IMR-90 (cell line): Measurements from ENCODE around the gene QDPR. TPM values are rescaled to one million over a fixed set of nuclear protein-coding genes. Genes with fewer than 3 reads are reported as not detected.

Experiments used
- ATAC-seq: fragments of 200-7000 bp; cut with Tn5 transposase; 2 replicates; pipeline ENCODE4 v1.9.1; 2020; ENCODE audit warnings: low read depth, mild to moderate bottlenecking, moderate library complexity
- BruUV-seq: library from RNA; stranded (reverse); fragments of 400-500 nt; replicated peaks from 2 replicates; lab custom pipeline; 2021; lab: Mats Ljungman, UMichigan
- CTCF ChIA-PET: fragments of 300-600 bp; formaldehyde crosslinking; extraction: SDS; loops from one replicate; lab custom pipeline; 2021; ENCODE audit warnings: antibody characterized with exemption; lab: Yijun Ruan, JAX
- POLR2A ChIA-PET: fragments of 300-600 bp; sonication (Branson Sonifier 250); formaldehyde crosslinking; loops from one replicate; lab custom pipeline; 2022; ENCODE audit warnings: antibody characterized with exemption; ENCODE audit not compliant: unreplicated experiment; lab: Charles Lee
- DNase-seq: peaks from one replicate; pipeline ENCODE4 v3.0.0; 2013
- H2AFZ ChIP-seq: replicated peaks from 2 replicates; pipeline ENCODE3; 2013; ENCODE audit warnings: low read length, mild to moderate bottlenecking; ENCODE audit not compliant: poor library complexity
- H2AK5ac ChIP-seq: 2 replicates; pipeline ENCODE4 v1.6.1; 2013; ENCODE audit warnings: low read depth, low read length, inconsistent platforms
- H2AK9ac ChIP-seq: replicated peaks from 2 replicates; pipeline ENCODE3; 2013; ENCODE audit warnings: mild to moderate bottlenecking, low read depth, low read length, moderate library complexity; ENCODE audit not compliant: poor library complexity
- H2BK120ac ChIP-seq: 2 replicates; pipeline ENCODE4 v1.6.1; 2013; ENCODE audit warnings: low read depth, low read length, inconsistent platforms
- H2BK15ac ChIP-seq: 3 replicates; pipeline ENCODE4 v1.6.1; 2013; ENCODE audit warnings: low read depth, low read length, inconsistent platforms
- H2BK20ac ChIP-seq: 2 replicates; pipeline ENCODE4 v1.6.1; 2013; ENCODE audit warnings: low read depth, mild to moderate bottlenecking, inconsistent platforms, low read length, moderate library complexity
- H2BK5ac ChIP-seq: 2 replicates; pipeline ENCODE4 v1.6.1; 2013; ENCODE audit warnings: mild to moderate bottlenecking, low read depth, low read length, inconsistent platforms; ENCODE audit not compliant: poor library complexity, severe bottlenecking
- H3K14ac ChIP-seq: replicated peaks from 2 replicates; pipeline ENCODE4 v1.6.1; 2013; ENCODE audit warnings: low read depth, low read length, inconsistent platforms
- H3K18ac ChIP-seq: 2 replicates; pipeline ENCODE4 v1.6.1; 2013; ENCODE audit warnings: low read depth, low read length, control low read depth
- H3K23ac ChIP-seq: 2 replicates; pipeline ENCODE4 v1.6.1; 2013; ENCODE audit warnings: low read depth, low read length, inconsistent platforms
- H3K27ac ChIP-seq: 2 replicates; pipeline ENCODE4 v1.5.1; 2013; ENCODE audit warnings: mild to moderate bottlenecking, control low read depth, low read length; ENCODE audit not compliant: insufficient read depth
- H3K27me3 ChIP-seq: 2 replicates; pipeline ENCODE4 v1.6.1; 2013; ENCODE audit warnings: low read length; ENCODE audit not compliant: control insufficient read depth, insufficient read depth
- H3K36me3 ChIP-seq: 2 replicates; pipeline ENCODE4 v1.6.1; 2013; ENCODE audit warnings: low read length, mixed read lengths; ENCODE audit not compliant: control insufficient read depth, insufficient read depth
- H3K4ac ChIP-seq: 2 replicates; pipeline ENCODE4 v1.6.1; 2013; ENCODE audit warnings: low read depth, low read length, inconsistent platforms
- H3K4me1 ChIP-seq: 2 replicates; pipeline ENCODE4 v1.6.1; 2013; ENCODE audit warnings: low read length, mixed read lengths; ENCODE audit not compliant: control insufficient read depth, insufficient read depth
- H3K4me2 ChIP-seq: 2 replicates; pipeline ENCODE4 v1.6.1; 2013; ENCODE audit warnings: low read depth, mild to moderate bottlenecking, control low read depth, low read length, moderate library complexity
- H3K4me3 ChIP-seq: 2 replicates; pipeline ENCODE4 v1.5.1; 2013; ENCODE audit warnings: low read depth, mild to moderate bottlenecking, control low read depth, low read length, moderate library complexity; ENCODE audit not compliant: insufficient read depth
- H3K56ac ChIP-seq: 2 replicates; pipeline ENCODE4 v1.6.1; 2013; ENCODE audit warnings: low read length, inconsistent platforms; ENCODE audit not compliant: insufficient read depth; ENCODE audit errors: extremely low read depth
- H3K79me1 ChIP-seq, 2 experiments: 2 replicates each; pipeline ENCODE4 v1.6.1; 2013; ENCODE audit warnings: low read length in 2 of 2, inconsistent platforms in 1 of 2, low read depth in 1 of 2
- H3K9ac ChIP-seq: 2 replicates; pipeline ENCODE4 v1.6.1; 2013; ENCODE audit warnings: low read depth, low read length, control low read depth
- H3K9me1 ChIP-seq: 2 replicates; pipeline ENCODE4 v1.6.1; 2013; ENCODE audit warnings: low read length, inconsistent platforms; ENCODE audit not compliant: insufficient read depth
- H3K9me3 ChIP-seq: 2 replicates; pipeline ENCODE4 v1.6.1; 2013; ENCODE audit warnings: low read length; ENCODE audit not compliant: control insufficient read depth, insufficient read depth
- H4K20me1 ChIP-seq: 2 replicates; pipeline ENCODE4 v1.6.1; 2013; ENCODE audit warnings: low read length, inconsistent platforms; ENCODE audit not compliant: insufficient read depth
- H4K5ac ChIP-seq: 2 replicates; pipeline ENCODE4 v1.6.1; 2013; ENCODE audit warnings: mild to moderate bottlenecking, low read depth, low read length, control low read depth
- H4K8ac ChIP-seq, 2 experiments: 2 replicates each; pipeline ENCODE4 v1.6.1; 2013; ENCODE audit warnings: low read depth in 2 of 2, low read length in 2 of 2, control low read depth in 1 of 2, inconsistent platforms in 1 of 2
- H4K91ac ChIP-seq: 2 replicates; pipeline ENCODE4 v1.6.1; 2013; ENCODE audit warnings: low read depth, low read length, inconsistent platforms; ENCODE audit not compliant: insufficient read depth
- BHLHE40 ChIP-seq: fragments of 150-350 bp; IDR thresholded peaks from 2 replicates; pipeline ENCODE4 v1.6.1; 2016; ENCODE audit warnings: mild to moderate bottlenecking, low read depth, low read length
- CHD1 ChIP-seq: IDR thresholded peaks from 2 replicates; pipeline ENCODE4 v1.6.1; 2012; ENCODE audit warnings: low read depth, low read length, improper control_type of control experiment
- ELK1 ChIP-seq: fragments of 150-350 bp; IDR thresholded peaks from 2 replicates; pipeline ENCODE4 v1.6.1; 2016; ENCODE audit warnings: low read depth, mild to moderate bottlenecking, low read length, moderate library complexity, borderline replicate concordance
- FOS ChIP-seq: fragments of 150-350 bp; IDR thresholded peaks from 2 replicates; pipeline ENCODE4 v1.6.1; 2016; ENCODE audit warnings: low read depth, low read length
- MAZ ChIP-seq: IDR thresholded peaks from 2 replicates; pipeline ENCODE4 v1.6.1; 2012; ENCODE audit warnings: low read depth, mild to moderate bottlenecking, low read length, improper control_type of control experiment, moderate library complexity, borderline replicate concordance
- RAD21 ChIP-seq: IDR thresholded peaks from 2 replicates; pipeline ENCODE4 v1.6.1; 2012; ENCODE audit warnings: low read length, improper control_type of control experiment
- RCOR1 ChIP-seq: IDR thresholded peaks from 2 replicates; pipeline ENCODE4 v1.6.1; 2012; ENCODE audit warnings: mild to moderate bottlenecking, low read length, improper control_type of control experiment; ENCODE audit not compliant: insufficient replicate concordance
- RFX5 ChIP-seq: IDR thresholded peaks from 2 replicates; pipeline ENCODE4 v1.8.0; 2012; ENCODE audit warnings: low read depth, mild to moderate bottlenecking, low read length, moderate library complexity
- WGBS, 2 experiments: methylation state at CpG; one replicate each; pipeline versions ENCODE4 v1.1.5 to v1.1.7; 2013; ENCODE audit warnings: missing lambda C conversion rate in 2 of 2; ENCODE audit not compliant: insufficient read length in 1 of 2; ENCODE audit errors: extremely low coverage in 2 of 2; 5-methylcytosine and 5-hydroxymethylcytosine counted together
- dilution Hi-C: fragments of 300-500 bp; cut with HindIII; formaldehyde crosslinking; loops from one replicate; pipeline ENCODE4 v1.14.3; 2018; ENCODE audit warnings: low sequenced_read_pairs; ENCODE audit not compliant: unreplicated experiment
- in situ Hi-C: fragments of 300-500 bp; cut with MboI; formaldehyde crosslinking; loops from 3 replicates; pipeline ENCODE4 v1.14.3; 2019; ENCODE audit warnings: low sequenced_read_pairs, inconsistent platforms, mixed read lengths
- intact Hi-C: fragments of 100-400 bp; cut with micrococcal nuclease; formaldehyde crosslinking; loops from 2 replicates; pipeline ENCODE4 v1.10.0; 2022
- polyA plus RNA-seq, 3 experiments: library from polyadenylated mRNA; depleted of rRNA; stranded (reverse); fragments of >200 nt; gene quantifications; 2 replicates each; pipeline ENCODE4 v1.2.3, GENCODE V29; 2012; ENCODE audit warnings: low replicate concordance in 1 of 3
- total RNA-seq: library from RNA; depleted of rRNA; stranded (reverse); fragments of >200 nt; gene quantifications from 2 replicates; pipeline ENCODE4 v1.2.3, GENCODE V29; 2012

QDPR gene
- total and polyA plus RNA-seq, 2 of the 4 experiments (the other 2 are of a cell fraction), result 10.4 to 31.1 TPM

DNA sequence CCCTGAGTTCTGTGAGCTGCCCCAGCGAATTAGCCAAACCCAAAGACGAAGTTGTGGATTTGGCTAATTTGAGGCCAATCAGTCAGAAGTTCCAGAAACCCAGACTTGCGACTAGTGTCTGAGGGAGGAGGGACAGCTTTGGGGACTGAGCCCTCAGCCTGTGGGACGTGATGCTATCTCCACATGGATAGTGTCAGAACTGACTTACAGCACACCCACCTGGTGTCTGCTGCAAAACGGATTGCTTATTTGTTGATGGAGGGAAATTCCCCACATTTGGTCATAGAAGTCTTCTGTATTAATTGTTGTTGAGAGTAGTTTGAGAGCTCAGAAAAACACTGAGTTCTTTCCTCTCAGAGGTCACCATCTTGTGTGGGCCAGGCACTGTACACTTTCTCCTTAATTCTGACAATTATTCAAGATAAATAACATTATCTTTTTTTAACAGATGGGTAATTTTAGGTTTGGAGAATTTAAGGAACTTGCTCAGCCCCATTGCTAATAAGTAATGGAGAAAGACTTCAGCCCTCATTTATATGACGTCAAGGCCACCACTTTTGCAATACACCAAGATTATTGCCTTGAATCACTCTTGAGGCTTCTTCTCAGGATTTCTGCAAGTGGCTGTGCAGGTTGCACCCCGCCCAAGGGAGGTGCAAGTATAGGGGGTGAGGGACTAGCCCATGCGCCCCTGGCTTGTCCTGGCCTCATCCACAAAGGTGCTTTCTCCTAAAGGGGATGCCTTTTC is 19.8 kb upstream of the QDPR start:
- Histone ChIP-seq H3K9me3 (no peaks in the 10 kb centered on the region), H3K18ac (no peak overlapping the region), H3K27me3 (peaks cover 3% of the 10 kb centered on the region; the same call in 1 of the 2 replicates), H3K4me1 (no peaks in the 10 kb centered on the region), H3K14ac (no peak overlapping the region), H3K9ac (no peak overlapping the region), H3K9me1 (no peaks in the 10 kb centered on the region), H3K27ac (no peak overlapping the region), H2BK20ac (no peak overlapping the region), H2AFZ (no peak overlapping the region), H4K91ac (no peak overlapping the region), H2AK9ac (no peak overlapping the region), H4K20me1 (no peaks in the 10 kb centered on the region), H2BK120ac (no peak overlapping the region), H2AK5ac (no peak overlapping the region), H3K4me2 (no peak overlapping the region), H2BK5ac (no peak overlapping the region), H3K79me1 (no peaks in the 10 kb centered on the region), H3K4ac (no peak overlapping the region), H2BK15ac (no peak overlapping the region), H3K56ac (no peak overlapping the region), H3K4me3 (no peak overlapping the region), H3K23ac (no peak overlapping the region), H4K5ac (no peak overlapping the region), H4K8ac (no peak overlapping the region), H3K36me3 (no peaks in the 10 kb centered on the region)
- ChIA-PET POLR2A (no interaction called here), CTCF (no interaction called here)
- DNase-seq, result no peak
- ATAC-seq, result no peak
- WGBS, 2 experiments, result no CpG with 5 or more reads among the region's 8 CpGs
- in situ Hi-C loops, result no loop called here
- dilution Hi-C loops, result no loop called here
- intact Hi-C loops, result no loop called here
- no peak for TF ChIP-seq CHD1
- no peak for TF ChIP-seq FOS
- no peak for TF ChIP-seq RAD21
- no peak for TF ChIP-seq RFX5
- no peak for TF ChIP-seq ELK1
- TF ChIP-seq MAZ, result no peak
- TF ChIP-seq RCOR1, result no peak
- TF ChIP-seq BHLHE40, result no peak
- no TSS peak for BruUV-seq
